MM.1S (cell line): ENCODE data around the gene HCN2.
"Not testable (repeated sequence)": the region's sequence is repeated elsewhere in the genome, so short reads cannot be mapped to it uniquely, and the experiment has no call there.

Source experiments
- DNase-seq: peaks from one replicate; pipeline ENCODE4 v3.0.0-alpha.2; 2015
- H2AFZ ChIP-seq: fragments of 300-600 bp; sonication (generic); 2 replicates; pipeline ENCODE4 v1.6.0; 2016; ENCODE audit warnings: antibody characterized with exemption, low read length
- H3F3A ChIP-seq: fragments of 300-600 bp; sonication (generic); 2 replicates; pipeline ENCODE4 v1.6.1; 2016; ENCODE audit warnings: mild to moderate bottlenecking, antibody characterized with exemption, low read length, moderate library complexity, mixed read lengths; ENCODE audit not compliant: insufficient read depth
- H3K27ac ChIP-seq: fragments of 300-600 bp; sonication (generic); 2 replicates; pipeline ENCODE4 v1.5.1; 2016; ENCODE audit warnings: mild to moderate bottlenecking, low read length
- H3K27me3 ChIP-seq: fragments of 300-600 bp; sonication (generic); replicated peaks from 2 replicates; pipeline ENCODE4 v1.6.0; 2016; ENCODE audit warnings: low read length; ENCODE audit not compliant: insufficient read depth
- H3K36me3 ChIP-seq: fragments of 300-600 bp; sonication (generic); replicated peaks from 2 replicates; pipeline ENCODE4 v1.6.1; 2016; ENCODE audit warnings: mild to moderate bottlenecking, low read length, mixed read lengths; ENCODE audit not compliant: insufficient read depth
- H3K4me1 ChIP-seq: fragments of 300-600 bp; sonication (generic); 2 replicates; pipeline ENCODE4 v1.6.1; 2016; ENCODE audit warnings: low read length, mixed read lengths
- H3K4me2 ChIP-seq: fragments of 300-600 bp; sonication (generic); 2 replicates; pipeline ENCODE4 v1.6.0; 2016; ENCODE audit warnings: low read depth, low read length
- H3K4me3 ChIP-seq: fragments of 300-600 bp; sonication (generic); 2 replicates; pipeline ENCODE4 v1.5.1; 2016; ENCODE audit warnings: low read length, mixed read lengths
- H3K79me2 ChIP-seq: fragments of 300-600 bp; sonication (generic); 2 replicates; pipeline ENCODE4 v1.6.1; 2016; ENCODE audit warnings: mixed run types, low read length, mixed read lengths
- H3K9ac ChIP-seq: fragments of 300-600 bp; sonication (generic); 2 replicates; pipeline ENCODE4 v1.6.1; 2016; ENCODE audit warnings: low read length, mixed read lengths
- H3K9me2 ChIP-seq: fragments of 300-600 bp; sonication (generic); replicated peaks from 2 replicates; pipeline ENCODE4 v1.6.1; 2016; ENCODE audit warnings: mild to moderate bottlenecking, low read length, mixed read lengths; ENCODE audit not compliant: insufficient read depth
- H3K9me3 ChIP-seq: fragments of 300-600 bp; sonication (generic); replicated peaks from 2 replicates; pipeline ENCODE4 v1.6.1; 2016; ENCODE audit warnings: mild to moderate bottlenecking, low read length, mixed read lengths; ENCODE audit not compliant: insufficient read depth
- H4K20me1 ChIP-seq: fragments of 300-600 bp; sonication (generic); 2 replicates; pipeline ENCODE4 v1.6.1; 2016; ENCODE audit warnings: mild to moderate bottlenecking, low read length, moderate library complexity, mixed read lengths; ENCODE audit not compliant: insufficient read depth
- EZH2 ChIP-seq: fragments of 300-600 bp; sonication (generic); optimal IDR thresholded peaks from 2 replicates; pipeline ENCODE3; 2017; ENCODE audit warnings: low read depth, mild to moderate bottlenecking, antibody characterized with exemption, low read length, mixed read lengths
- EZH2phosphoT487 ChIP-seq: fragments of 300-600 bp; sonication (generic); IDR thresholded peaks from 2 replicates; pipeline ENCODE4 v1.6.1; 2018; ENCODE audit warnings: antibody characterized with exemption, low read length
- TF ChIP-seq, protein P1 (sequence below): fragments of 300-600 bp; sonication (generic); IDR thresholded peaks from 2 replicates; pipeline ENCODE4 v1.5.1; 2016; ENCODE audit warnings: antibody characterized with exemption, low read length, mixed read lengths

HCN2 gene

DNA sequence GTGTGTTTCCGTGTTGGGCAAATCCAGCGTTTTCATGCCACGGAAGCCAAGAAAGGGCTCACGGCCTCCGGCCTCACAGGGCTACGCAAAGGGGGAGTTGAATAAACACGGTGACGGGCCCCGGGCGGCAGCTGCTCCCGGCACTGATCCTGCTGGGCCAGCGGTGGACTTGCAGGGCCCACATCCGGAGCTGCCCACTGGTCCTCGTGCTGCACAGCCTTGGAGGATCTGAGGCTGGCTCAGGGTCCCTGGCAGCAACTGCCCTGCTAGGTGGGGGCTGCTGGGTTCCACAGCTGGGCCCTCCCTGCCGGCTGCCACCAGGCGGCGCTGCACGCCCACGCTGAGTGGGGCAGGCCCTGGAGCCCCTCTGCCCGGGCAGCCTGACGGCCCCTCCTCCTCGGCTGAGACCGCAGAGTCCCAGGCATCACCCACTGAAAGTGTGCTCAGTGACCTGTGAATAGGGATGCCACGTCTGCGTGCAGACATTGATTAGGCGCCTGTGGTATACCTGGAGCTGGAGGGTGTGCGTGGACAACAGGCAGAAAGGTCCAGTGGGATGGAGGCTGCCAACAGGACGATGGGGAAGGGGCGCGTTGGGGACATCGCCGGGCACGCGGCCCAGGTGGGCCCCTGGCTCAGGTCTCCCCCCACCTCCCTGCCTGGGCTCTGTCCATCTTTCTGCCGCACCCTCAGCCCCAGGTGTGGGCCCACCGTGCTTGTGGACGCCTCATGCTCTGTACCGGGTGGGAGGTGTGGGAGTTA, 5.3 kb upstream of the HCN2 start:
- DNase-seq, result peak; percentile 45
- no peaks in the 10 kb centered on the region for H3K9me3 ChIP-seq
- peaks cover 11% of the 10 kb centered on the region for H3K79me2 ChIP-seq
- H3K4me1 ChIP-seq, result no peaks in the 10 kb centered on the region
- H3K27me3 ChIP-seq, result peaks cover 26% of the 10 kb centered on the region
- H3K4me3 ChIP-seq, result no peak overlapping the region
- no peaks in the 10 kb centered on the region for H3K36me3 ChIP-seq
- H3K4me2 ChIP-seq, result no peak overlapping the region
- no peaks in the 10 kb centered on the region for H3F3A ChIP-seq
- peaks cover 1% of the 10 kb centered on the region; the same call in 1 of the 2 replicates for H4K20me1 ChIP-seq
- TF ChIP-seq EZH2phosphoT487, result no peak
- TF ChIP-seq, protein P1, sequence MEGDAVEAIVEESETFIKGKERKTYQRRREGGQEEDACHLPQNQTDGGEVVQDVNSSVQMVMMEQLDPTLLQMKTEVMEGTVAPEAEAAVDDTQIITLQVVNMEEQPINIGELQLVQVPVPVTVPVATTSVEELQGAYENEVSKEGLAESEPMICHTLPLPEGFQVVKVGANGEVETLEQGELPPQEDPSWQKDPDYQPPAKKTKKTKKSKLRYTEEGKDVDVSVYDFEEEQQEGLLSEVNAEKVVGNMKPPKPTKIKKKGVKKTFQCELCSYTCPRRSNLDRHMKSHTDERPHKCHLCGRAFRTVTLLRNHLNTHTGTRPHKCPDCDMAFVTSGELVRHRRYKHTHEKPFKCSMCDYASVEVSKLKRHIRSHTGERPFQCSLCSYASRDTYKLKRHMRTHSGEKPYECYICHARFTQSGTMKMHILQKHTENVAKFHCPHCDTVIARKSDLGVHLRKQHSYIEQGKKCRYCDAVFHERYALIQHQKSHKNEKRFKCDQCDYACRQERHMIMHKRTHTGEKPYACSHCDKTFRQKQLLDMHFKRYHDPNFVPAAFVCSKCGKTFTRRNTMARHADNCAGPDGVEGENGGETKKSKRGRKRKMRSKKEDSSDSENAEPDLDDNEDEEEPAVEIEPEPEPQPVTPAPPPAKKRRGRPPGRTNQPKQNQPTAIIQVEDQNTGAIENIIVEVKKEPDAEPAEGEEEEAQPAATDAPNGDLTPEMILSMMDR, result peak; percentile 88
- no peak for TF ChIP-seq EZH2
- H3K9me2 ChIP-seq, result no peaks in the 10 kb centered on the region
- no peak overlapping the region for H3K27ac ChIP-seq
- H3K9ac ChIP-seq, result no peak overlapping the region
- no peak overlapping the region for H2AFZ ChIP-seq

DNA sequence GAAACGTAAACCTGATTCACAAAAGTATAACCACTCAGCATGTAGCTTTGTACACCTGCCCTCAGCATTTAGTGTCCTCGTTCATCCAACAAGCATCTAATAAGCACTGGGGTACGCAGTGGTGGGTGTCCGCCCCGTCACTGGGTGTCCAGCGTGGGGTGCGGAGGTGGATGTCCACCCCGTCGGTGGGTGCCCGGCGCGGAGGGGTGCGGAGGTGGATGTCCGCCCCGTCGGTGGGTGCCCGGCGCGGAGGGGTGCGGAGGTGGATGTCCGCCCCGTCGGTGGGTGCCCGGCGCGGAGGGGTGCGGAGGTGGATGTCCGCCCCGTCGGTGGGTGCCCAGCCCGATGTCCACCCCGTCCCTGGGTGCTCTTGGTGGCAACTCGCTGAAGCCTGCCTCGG, 4.5 kb upstream of the HCN2 start:
- H3K9me3 ChIP-seq, H3K36me3 ChIP-seq, H3K4me2 ChIP-seq, H3K9ac ChIP-seq, H2AFZ ChIP-seq, H3K4me1 ChIP-seq, H4K20me1 ChIP-seq, H3F3A ChIP-seq, H3K9me2 ChIP-seq, H3K4me3 ChIP-seq, H3K27ac ChIP-seq, DNase-seq, H3K79me2 ChIP-seq: not testable (repeated sequence)
- peaks cover 26% of the 10 kb centered on the region for H3K27me3 ChIP-seq

DNA sequence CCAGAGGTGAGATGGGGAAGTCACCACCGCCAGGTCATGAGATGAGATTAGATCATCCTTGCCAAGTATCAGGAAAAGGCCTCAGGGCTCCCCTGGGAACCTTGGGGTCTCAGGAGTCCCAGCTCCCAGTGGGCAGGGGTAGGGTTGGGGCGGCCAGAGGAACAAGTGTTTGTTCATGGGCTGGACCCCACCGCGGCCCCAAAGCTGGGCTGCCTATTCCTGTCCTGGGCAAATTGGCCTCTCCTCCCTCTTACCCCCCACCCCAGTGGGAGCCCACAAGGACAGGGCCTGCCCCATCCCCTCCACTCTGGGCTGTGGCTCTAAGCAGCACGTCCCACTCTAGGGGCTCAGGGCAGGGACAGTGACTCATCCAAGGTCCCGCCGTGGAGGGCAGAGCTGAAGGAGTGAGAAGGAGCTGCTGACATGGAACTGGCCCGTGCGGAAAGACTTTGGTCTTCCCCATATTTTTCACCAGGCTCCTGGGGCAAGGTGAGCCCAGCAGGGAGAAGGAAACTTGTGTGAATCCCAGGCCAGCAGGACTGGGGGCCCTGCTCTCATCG, 4.0 kb upstream of the HCN2 start:
- Histone ChIP-seq H3K4me2 (no peak overlapping the region), H2AFZ (no peak overlapping the region), H4K20me1 (no peaks in the 10 kb centered on the region; the same call in 1 of the 2 replicates), H3F3A (no peaks in the 10 kb centered on the region), H3K9me2 (no peaks in the 10 kb centered on the region), H3K4me1 (no peaks in the 10 kb centered on the region), H3K9ac (no peak overlapping the region), H3K36me3 (no peaks in the 10 kb centered on the region), H3K27ac (no peak overlapping the region), H3K9me3 (no peaks in the 10 kb centered on the region), H3K4me3 (no peak overlapping the region), H3K79me2 (no peaks in the 10 kb centered on the region), H3K27me3 (peaks cover 26% of the 10 kb centered on the region)
- DNase-seq, result no peak
- no peak for TF ChIP-seq EZH2
- no peak for TF ChIP-seq EZH2phosphoT487
- TF ChIP-seq, protein P1, result no peak

DNA sequence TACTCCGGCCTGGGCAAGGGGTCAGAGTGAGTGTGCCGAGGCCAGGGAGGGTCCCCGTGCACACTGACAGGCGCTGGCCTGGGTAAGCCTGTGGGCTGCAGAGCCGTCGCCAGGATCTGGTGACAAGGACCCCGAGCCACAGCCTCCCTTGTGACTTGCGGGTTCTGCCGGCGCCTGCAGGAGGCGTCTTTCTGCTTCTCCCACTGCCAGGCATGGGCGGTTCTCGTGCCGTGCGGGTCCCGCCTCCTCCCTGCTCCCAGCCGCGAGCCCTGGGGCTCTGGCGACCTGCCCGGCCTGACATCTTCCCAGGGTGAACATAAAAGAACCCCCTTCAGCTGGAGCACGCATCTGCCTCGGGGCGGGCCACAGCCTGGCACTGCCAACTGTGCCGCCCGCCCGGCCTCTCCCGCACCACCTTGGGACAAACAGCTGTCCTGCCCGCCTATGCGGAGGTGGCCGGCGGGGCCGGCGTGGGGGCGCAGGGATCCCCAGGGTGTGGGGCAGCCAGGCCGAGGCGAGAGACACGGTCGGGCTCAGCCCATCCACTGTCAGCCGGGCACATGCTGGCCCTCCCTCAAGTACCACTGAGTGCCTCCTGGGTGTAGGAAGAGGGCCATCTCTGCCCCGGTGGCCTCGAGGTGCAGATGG, 1.5 kb upstream of the HCN2 start:
- no peak overlapping the region for H3K27ac ChIP-seq
- H3K9me2 ChIP-seq, result no peaks in the 10 kb centered on the region
- TF ChIP-seq, protein P1, result peak; percentile 58
- TF ChIP-seq EZH2 (no peak), EZH2phosphoT487 (no peak)
- H3K27me3 ChIP-seq, result peaks cover 49% of the 10 kb centered on the region
- no peak overlapping the region for H3K9ac ChIP-seq
- H3K4me3 ChIP-seq, result no peak overlapping the region
- peak overlapping the region; percentile 36; the same call in 1 of the 2 replicates for H3K4me2 ChIP-seq
- no peaks in the 10 kb centered on the region for H3F3A ChIP-seq
- H3K79me2 ChIP-seq, result no peaks in the 10 kb centered on the region
- no peaks in the 10 kb centered on the region for H4K20me1 ChIP-seq
- H3K36me3 ChIP-seq, result no peaks in the 10 kb centered on the region
- peak; percentile 52 for DNase-seq
- H3K9me3 ChIP-seq, result no peaks in the 10 kb centered on the region
- 0 out of 2 replicates have a peak overlapping the region, but pooled peaks have one; percentile 5 for H2AFZ ChIP-seq
- H3K4me1 ChIP-seq, result no peaks in the 10 kb centered on the region
